SIG-M5 (cell line): Measurements from ENCODE around the gene WDFY4.

Source experiments
- DNase-seq: peaks from one replicate; lab custom pipeline; 2025; lab: John Stamatoyannopoulos, UW

Gene WDFY4

DNA sequence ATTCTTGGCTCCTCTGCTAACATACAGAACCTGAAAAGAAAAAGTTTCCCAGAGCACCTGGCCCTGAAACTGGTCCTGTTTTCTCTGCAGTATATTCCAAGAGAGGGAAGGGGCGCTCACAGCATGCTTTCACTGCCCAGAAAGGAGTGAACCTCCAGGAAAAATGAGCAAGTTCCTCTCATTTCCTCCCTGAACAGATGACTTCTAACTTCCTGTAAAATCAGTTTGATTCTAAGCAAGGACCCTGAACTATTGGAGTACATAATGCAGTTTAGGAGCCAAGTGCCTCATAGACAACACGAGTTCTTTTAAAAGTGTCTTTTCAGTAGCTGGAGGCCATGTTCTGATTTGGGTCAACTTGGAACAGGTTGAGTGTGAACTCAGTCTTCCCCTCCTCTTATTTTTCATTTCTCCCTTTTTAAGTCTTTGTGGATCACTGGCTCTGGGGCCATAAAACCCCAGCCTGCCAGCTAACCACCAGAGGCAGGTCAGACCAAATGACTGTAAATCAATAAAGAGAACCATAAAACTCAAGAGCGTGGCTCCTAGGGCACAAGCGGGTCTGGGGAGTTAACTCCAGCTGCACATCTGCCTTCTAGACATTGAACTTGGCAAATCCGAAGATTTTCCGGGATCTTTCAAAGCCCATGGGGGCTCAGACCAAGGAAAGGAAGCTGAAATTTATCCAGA, 260.9 kb downstream of the WDFY4 start:
- DNase-seq = no peak

DNA sequence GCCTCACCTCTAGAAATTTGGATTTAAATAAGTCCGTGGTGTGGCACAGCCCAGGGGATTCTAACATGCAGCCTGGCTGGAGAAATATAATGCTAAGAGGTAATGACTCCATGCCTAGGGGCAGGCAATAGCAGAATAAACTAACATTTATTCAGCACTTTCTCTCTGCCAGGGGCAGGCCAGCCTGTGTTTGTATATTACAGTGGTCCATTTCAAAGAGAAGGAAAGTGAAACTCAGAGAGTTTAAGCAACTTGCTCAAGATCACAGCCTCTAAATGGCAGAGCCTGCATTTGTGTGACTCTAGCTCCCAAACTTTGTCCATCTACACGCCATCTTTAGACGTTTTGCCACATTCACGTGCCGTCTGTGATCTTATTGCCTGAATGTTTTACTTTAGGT, 261.7 kb downstream of the WDFY4 start:
- DNase-seq = no peak

DNA sequence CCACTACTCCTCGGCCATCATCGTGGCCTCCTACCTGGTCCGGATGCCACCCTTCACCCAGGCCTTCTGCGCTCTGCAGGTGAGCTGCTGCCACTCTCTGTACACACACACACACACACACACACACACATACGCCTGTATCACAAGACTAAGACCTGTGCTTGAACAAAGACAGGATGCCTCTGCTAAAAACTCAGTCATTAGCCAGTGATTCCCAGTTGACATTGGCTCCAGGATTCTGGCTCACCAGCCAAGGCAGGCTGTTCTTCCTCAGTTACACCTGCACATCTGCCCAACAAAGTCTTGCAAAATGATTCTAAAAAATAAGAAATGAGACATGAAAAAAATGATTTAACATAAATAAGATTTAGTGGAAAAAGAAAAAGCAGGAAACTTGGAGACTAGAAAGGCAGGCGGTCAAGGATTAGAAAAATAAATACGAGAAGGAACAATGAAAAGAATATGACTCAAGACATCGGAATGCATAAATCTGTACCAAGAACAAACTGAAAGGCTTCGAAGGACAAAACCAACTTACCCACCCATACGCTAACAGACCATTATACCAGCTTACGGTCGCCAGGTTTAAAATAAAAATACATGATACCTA, 262.3 kb downstream of the WDFY4 start:
- no peak for DNase-seq

DNA sequence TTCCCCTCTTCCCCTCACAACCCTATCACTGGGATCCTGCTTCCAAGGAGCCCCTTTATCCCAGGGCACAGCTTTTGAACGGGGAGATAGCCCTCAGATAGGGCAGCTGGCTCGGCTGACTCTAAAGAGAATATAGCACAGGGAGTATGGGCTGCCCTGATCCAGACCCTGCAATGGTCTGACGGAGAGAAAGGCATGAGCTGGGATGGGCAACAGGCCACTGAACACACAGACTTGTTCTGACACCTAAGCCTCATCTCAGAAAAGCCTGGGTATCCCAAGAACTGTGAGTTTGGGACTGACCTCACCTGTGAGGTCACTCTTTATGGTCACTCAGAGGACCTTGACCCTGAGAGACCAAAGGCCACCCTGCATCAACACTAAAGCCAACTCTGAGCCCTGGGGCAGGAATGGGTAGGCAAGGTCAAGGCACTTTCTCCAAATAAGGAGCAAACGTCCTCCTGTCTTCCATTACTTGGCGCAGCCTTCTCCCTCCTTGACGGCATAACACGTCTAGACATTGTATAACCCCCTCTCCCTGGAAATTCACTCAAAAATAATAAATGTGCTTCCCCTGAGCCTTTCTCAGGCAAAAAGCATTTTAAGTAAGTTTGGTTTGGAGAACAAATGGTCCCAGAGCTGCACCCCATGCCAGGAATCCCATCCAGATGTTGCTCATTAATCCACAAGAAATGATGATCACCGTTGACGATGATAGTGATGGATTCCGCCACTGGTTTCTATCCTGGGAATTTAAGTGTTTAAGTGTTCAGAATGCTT, 263.2 kb downstream of the WDFY4 start:
- DNase-seq = no peak

DNA sequence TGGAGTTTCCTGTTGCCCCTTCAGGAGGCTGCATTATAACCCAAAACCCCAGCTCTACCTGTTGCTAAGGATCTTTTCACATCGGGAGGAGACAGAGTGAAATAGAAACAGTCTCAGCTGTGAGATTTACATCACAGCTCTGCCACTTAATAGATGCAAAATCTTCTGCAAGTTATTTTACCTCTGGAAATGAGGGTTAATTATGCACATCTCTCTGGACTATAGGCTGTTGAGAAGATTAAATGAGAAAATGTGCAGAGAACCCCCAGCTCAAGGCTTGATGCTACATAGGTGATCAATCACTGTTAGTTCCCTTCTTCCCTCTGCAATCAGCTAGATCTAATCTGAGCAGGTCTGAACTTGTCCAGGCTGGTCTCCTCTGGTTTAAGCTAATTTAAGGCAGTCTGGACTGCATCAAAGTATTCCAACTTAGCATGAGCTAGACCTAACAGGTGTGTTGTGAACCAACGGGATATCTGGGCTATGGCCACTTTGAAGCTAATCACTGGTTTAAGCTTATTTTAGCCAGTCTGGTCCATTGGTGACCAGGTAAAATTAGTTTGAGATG, 263.9 kb downstream of the WDFY4 start:
- no peak for DNase-seq

DNA sequence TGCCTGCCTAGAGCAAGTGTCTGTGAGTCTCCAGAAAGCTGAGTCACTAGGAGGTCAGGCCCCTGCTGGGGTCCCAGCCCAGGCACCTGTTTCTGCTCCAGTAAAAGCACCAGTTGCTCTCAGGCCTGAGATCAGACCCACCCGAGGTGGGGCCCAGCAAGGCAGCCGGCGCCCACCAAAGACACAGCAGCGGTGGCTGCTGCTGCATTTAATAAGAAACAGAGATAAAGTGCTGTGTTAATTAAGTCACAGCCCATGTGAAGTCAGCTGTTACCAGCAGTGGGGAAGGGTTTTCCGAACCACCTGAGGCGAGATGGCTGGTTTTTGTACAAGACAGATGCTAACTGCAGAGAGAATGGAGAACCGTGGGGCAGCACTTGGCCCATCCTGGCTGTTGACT, 267.0 kb downstream of the WDFY4 start:
- no peak for DNase-seq

DNA sequence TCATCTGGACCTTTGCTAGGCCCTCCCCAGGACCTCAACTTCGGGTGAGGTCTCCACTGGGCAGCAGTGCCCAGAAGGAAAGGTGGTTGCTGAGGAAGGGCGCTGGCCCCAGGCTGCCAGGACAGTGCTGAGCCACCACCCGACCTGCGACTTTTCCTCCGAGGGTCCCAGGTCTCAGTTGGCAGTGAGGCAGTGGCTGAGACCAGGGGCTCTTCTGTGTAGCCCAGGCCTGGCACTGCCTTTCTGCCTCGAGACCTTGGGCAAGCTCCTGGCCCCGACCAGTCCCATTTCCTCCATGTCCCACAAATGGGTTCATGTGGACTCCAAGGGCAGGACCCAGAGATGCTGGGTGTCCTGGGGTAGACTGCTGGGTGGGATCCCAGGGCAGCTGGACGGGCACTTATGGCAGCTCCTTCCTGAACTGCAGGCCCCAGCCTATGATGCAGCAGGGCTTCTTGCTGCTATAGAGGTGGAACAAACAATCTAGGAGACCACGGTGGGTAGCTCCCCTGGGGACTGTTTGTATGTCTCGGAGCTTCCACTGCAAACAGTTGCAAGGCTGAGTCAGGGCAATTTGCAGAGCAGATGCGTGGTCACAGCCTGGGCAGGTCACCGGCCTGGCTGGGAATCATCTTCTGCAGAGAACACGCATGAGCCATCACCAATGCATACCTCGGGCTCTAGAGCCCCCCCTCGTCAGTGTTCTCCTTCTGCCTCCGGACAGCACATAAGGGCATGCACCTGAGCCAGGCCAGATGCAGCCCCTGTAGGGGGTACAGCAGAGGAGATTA, 272.9 kb downstream of the WDFY4 start:
- DNase-seq = no peak

DNA sequence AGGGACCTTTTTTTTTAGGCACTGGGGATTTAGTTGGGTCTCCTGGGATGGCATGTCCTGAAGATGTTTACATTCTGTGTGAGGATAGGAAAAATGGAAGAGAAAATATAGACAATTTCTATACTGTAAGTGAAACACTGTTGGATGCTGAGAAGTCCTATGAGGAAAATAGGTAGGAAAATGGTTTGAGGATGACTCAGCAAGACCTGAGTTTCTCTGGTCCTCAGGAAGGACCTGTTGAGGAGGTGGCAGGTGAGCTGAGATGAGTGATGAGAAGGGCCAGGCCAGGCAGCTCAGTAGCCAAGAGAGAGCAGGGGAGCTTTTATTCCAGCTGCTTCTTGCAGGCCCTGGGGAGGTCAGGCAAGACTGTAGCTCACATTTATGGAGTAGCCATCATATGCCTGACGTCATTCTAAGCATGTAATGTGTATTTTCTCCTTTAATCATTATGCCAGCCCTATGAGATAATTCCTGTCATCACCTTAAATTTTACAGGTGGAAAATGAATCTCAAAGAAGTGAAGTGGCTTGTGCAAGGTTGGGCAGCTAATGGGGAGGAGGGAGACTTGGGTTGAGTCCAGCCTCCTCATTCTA, 274.0 kb downstream of the WDFY4 start:
- no peak for DNase-seq

DNA sequence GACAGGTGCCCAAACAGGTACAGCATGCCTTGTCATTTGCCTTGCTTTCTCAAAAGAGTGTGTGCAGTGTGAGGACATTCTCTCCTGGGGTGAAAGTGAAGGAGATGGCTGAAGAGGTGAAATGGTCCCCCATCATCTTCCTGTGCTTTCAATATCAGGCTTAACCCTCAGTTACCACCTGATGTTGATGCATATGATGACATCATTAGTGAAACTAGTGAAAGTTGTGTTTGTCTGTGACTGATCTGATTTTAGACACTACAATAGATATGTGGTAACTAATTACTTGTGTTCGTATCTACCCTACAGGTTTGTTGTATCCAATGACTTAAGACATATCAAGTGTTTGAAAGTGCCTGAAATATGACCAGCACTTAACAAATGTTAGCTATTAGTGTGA, 279.4 kb downstream of the WDFY4 start:
- DNase-seq = no peak

DNA sequence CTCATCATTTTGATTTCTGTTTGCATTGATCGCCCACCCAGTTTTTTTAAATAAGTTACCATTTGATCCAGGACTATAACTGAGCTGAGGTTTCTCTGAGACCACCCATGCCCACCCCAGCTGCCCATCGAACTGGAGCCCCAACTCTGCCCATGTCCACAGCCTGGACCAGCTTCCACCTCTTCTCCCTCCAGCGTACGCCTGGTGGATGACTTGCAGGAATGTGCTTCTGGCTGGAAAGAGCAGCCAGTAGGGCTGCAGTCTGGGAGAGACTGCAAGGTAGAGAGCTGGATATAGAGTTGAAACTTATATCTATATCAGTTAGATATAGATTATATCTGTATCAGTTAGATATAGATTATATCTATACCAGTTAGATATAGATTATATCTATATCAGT, 280.8 kb downstream of the WDFY4 start:
- no peak for DNase-seq

DNA sequence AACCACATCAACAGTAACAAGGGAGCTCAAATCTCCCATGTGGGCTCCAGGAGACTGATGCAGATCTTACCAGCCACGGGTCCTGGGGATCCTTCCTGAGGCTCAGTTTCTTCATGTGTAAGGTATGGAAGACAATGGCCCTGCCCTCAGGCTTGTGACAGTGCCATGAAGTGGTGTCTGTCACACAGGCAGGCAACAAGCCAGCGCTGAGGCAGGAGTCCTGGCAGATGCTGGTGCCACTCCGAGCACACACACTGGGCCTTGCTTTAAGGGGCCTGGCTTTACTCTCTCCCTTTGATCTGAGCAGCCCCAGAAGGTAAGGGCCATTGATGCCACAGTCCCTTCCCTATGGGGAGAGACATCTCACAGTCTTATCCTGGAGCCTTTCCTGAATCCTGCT, 283.4 kb downstream of the WDFY4 start:
- DNase-seq = no peak

DNA sequence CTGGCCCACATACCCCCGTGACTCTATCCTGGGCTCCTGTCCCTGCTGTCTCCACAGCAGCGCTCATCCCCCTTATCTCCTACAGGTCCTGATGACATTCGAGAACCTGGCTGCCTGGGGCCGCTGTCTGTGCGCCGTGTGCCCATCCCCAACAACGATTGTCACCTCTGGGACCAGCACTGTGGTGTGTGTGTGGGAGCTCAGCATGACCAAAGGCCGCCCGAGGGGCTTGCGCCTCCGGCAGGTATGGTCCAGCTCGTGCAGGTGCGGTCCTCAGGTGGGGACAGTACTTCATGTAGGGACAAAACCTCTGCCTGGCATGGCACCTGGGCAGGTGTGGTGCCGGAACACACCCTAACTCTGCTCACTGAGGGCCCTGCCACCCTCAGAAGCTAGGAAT, 285.4 kb downstream of the WDFY4 start:
- DNase-seq = no peak

DNA sequence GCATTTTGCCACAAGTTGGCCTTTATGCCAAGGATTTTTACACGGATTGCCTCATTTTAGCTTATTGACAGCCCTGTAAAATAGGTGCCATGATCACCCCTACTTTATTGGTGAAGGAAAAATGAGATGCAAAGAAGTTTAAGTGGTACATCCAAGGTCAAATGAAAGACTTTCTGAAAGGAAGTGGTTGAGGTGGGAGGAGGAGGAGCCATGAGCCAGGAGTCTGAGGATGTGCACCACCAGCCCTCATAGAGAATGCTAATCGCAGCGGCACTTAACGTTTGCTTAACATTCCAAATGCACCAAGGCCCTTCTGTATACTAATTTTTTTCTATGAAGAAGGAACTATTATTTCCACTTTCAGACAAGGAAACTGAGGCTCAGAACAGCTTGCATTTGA, 286.0 kb downstream of the WDFY4 start:
- DNase-seq = no peak

DNA sequence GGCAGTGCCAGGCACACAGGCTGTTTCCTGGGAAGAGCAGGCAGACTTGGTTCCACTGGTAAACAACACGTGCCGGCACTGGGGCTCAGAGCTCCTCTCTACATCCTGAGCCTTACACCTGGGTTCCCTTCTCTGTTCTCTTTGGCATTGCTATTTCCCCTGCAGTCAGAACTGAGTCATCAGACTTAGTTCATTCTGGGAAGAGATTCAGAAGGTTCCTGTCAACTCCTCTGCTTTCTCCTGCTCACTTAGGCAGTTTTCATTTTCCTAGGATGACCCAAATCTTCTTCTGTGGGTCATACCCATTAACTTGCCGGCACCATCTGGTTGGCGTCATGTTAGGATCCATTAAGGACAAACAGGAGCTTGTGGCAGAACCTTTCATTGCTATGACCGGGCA, 288.4 kb downstream of the WDFY4 start:
- no peak for DNase-seq

DNA sequence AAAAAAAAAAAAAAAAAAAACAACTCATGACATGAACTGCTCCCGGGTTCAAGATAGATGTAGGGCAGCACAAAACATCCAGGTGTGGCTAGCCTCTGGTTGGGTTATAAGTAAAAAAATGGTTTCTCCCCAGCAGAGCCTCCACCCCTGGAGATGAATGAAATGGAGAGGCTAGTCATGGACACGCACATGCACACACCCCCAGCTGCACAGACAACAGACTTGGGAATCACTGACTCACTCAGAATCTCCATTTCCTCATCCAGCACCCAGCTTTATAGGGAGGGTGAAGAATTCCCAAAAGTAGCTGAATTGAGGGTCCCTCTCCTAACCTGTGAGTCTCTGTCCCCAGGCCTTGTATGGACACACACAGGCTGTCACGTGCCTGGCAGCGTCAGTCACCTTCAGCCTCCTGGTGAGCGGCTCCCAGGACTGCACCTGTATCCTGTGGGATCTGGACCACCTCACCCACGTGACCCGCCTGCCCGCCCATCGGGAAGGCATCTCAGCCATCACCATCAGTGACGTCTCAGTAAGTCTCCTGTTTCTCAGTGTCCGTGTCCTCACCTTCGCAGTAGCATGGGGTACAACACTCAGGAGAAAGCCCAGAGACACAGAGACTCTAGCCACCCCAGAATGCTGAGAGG, 290.0 kb downstream of the WDFY4 start:
- DNase-seq = no peak

DNA sequence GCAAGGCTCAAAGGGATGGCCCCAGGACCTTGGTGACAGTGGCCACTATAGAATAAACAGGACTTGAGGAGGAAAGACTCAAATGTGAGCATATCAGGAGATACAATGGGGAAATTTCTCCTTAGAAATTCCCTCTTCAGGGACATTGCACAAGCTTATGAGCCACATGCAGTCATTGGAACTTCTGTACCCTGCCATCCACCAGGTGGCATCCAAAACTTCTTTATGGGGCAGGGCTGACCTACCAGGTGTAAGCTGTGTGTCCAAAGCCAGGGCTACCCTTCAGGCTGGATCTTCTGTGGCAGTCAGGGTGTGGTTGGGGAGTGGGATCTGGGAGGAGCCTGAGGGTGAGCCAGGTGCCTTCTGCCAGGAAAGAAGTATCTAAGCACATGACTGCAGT, 291.5 kb downstream of the WDFY4 start:
- no peak for DNase-seq

DNA sequence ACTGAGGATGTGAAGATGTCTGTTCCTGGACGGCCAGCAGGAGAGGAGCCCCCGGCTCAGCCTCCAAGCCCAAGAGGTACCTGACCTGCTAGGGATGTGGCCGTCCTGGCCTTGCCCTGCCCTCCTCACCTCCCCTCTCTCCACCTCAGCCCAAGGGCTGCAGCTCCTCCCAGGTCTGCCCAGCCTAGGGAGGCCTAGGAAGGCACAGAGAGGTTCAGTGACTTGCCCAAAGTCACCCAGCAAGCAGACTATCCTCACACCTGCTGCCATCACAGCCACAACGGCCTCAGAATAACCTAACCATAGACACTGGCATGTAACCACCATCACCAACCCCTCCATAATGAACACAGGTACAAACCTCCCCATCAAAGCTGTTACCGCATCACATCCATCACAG, 293.6 kb downstream of the WDFY4 start:
- DNase-seq = no peak

DNA sequence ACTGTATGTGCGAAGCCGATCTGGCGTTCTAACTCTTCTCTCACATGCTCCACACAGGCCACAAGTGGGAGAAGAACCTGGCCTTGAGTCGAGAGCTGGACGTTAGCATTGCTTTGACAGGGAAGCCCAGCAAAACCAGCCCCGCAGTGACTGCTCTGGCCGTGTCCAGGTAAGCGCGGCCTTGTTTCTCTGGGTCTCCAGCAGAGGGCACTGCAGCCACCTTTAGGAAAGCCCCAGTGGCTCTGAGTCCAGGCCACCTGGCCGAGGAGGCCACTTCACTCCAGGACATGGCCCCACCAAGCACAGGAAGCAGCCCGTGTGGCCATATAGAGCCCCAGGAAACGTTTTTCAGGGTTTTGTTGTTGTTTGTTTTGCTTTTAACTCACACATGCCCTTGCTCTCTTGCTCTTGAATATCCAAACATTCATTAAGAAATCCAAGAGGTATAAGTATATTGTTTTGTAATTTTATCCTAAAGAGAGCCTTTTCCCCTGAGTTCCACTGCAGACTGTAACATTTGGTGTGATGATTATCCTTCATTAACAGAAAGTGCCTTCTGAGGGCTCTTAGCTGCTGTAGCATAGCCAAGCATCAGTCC, 296.7 kb downstream of the WDFY4 start:
- no peak for DNase-seq

DNA sequence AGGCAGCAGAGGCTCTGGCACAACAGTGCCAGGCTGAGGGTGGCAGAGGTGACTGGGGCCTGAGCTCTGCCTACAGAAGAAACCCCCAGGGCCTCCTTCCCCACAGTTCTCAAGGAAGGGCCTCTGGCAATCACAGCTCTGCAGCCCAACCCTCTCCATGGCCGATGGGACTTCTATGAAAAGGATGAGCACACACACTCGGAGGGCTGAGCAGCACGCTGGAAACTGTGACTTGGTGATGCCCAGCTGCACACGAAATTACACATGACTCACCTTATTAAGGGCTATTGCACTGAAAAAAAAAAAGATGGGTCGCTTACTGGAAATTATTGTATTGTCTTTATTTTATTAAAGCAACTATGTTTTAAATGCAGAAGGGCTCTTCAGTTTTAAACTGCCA, 297.9 kb downstream of the WDFY4 start:
- DNase-seq = no peak

DNA sequence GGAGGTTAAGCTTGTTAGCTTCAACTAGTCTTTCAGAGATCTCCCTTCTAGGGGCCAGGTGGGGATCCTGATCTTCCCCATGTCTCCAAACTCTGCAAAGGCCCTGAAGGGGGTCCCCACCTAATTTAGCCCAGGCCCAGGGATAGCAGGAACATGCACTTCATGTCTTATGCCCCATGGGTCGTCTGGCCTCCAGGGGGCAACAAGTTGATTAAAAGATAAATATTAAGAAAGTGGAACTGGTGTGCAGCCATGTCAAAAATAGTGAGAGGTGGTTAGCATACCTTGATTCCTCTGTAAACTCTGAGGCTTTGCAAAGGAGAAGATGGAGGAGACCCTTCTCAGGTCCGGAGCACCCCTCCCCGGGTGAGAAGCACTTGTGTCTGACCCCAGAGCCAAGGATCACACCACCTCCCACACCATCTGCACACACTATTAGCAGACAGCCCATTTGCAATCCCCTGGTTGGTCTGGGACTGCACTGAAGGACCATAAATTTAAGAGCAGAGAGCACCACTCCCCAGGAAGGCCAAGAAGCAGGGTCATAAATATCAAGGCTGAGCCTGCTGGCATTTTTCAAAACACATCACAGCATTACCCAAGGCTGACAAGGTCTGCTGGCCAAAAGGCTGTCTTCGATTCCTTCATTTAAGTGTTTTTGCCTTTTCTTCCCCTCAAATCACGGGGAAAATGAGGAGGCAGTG, 299.1 kb downstream of the WDFY4 start:
- no peak for DNase-seq
